Retinal pigment epithelial cell (primary cell): ENCODE measurements around the gene YIPF1.
"Not testable (repeated sequence)": the region's sequence is repeated elsewhere in the genome, so short reads cannot be mapped to it uniquely, and the experiment has no call there.

Experiments
- DNase-seq: peaks from one replicate; pipeline ENCODE4 v3.0.0-alpha.2; 2010; ENCODE audit warnings: low read depth
- H3K4me3 ChIP-seq: 2 replicates; pipeline ENCODE4 v1.5.1; 2011; ENCODE audit warnings: mild to moderate bottlenecking, low read length, control low read depth, moderate library complexity
- CTCF ChIP-seq: conservative IDR thresholded peaks from 2 replicates; pipeline ENCODE4 v1.5.1; 2011; ENCODE audit warnings: low read depth, low read length, control low read depth, inconsistent platforms

Gene YIPF1

GRCh38 chr1:53894644-53895043 lies 5.0 kb upstream of the YIPF1 start:
- no peak for TF ChIP-seq CTCF
- no peak for DNase-seq
- no peak overlapping the region for H3K4me3 ChIP-seq

- DNase-seq: no peak
- no peak within 1 kb of the TSS for H3K4me3 ChIP-seq
- no peak for TF ChIP-seq CTCF
These were observed 4.5 kb upstream of the YIPF1 start, which contains the start of gene DIO1 for GRCh38 chr1:53893999-53894636. DIO1 (plus strand) TSS chr1:53894187; CDS start chr1:53894211, 24 bp downstream.

- no peak for DNase-seq
- TF ChIP-seq CTCF: no peak
- no peak overlapping the region for H3K4me3 ChIP-seq
These were observed 3.3 kb upstream of the YIPF1 start for GRCh38 chr1:53892911-53893310.

- DNase-seq: no peak
- H3K4me3 ChIP-seq: no peak overlapping the region
- TF ChIP-seq CTCF: no peak
These were observed 2.1 kb upstream of the YIPF1 start for GRCh38 chr1:53891678-53892077.

GRCh38 chr1:53891018-53891417 lies 1.4 kb upstream of the YIPF1 start:
- no peak for TF ChIP-seq CTCF
- no peak overlapping the region for H3K4me3 ChIP-seq
- no peak for DNase-seq

GRCh38 chr1:53890522-53890941 lies 935 bp upstream of the YIPF1 start:
- no peak for DNase-seq
- no peak for TF ChIP-seq CTCF
- H3K4me3 ChIP-seq: peak overlapping the region; percentile 94

- no peak for TF ChIP-seq CTCF
- DNase-seq: no peak
- peak overlapping the region; percentile 94 for H3K4me3 ChIP-seq
These were observed 916 bp downstream of the YIPF1 start for GRCh38 chr1:53888681-53889080.

GRCh38 chr1:53883600-53883999 lies 6.0 kb downstream of the YIPF1 start:
- H3K4me3 ChIP-seq, DNase-seq: not testable (repeated sequence)

- not testable (repeated sequence) for H3K4me3 ChIP-seq, DNase-seq
These were observed 7.7 kb downstream of the YIPF1 start for GRCh38 chr1:53881853-53882252.
